K562 (cell line): Measurements from ENCODE around the gene CDC45. TPM values are rescaled to one million over a fixed set of nuclear protein-coding genes. Genes with fewer than 3 reads are reported as not detected.

ENCODE experiments used
- CBFB ChIP-seq: sonication (generic); formaldehyde crosslinking; IDR thresholded peaks from 2 replicates; pipeline ENCODE4 v1.4.0; 2020; ENCODE audit warnings: mild to moderate bottlenecking, missing genetic modification reagents
- CREM ChIP-seq: IDR thresholded peaks from 2 replicates; pipeline ENCODE4 v1.6.1; 2014; ENCODE audit warnings: antibody characterized with exemption, low read depth
- GABPA ChIP-seq: fragments of 200-800 bp; sonication (Bioruptor generic); conservative IDR thresholded peaks from 2 replicates; pipeline ENCODE4 v1.6.1; 2016; ENCODE audit warnings: low read depth, missing genetic modification characterization, missing compliant biosample characterization
- HSF4 ChIP-seq: fragments of 250-450 bp; sonication (Bioruptor Pico); IDR thresholded peaks from 2 replicates; pipeline ENCODE4 v2.1.2; 2022; ENCODE audit warnings: mild to moderate bottlenecking, moderate library complexity, borderline replicate concordance
- JUN ChIP-seq, 2 experiments: sonication (generic) in 1 of 2; formaldehyde crosslinking in 1 of 2; IDR thresholded peaks; 2 replicates each; pipeline versions ENCODE4 v1.6.1 to v1.8.0; 2012 to 2022; ENCODE audit warnings: borderline replicate concordance in 2 of 2, mild to moderate bottlenecking in 2 of 2, improper control_type of control experiment in 1 of 2, low read depth in 1 of 2, low read length in 1 of 2, missing genetic modification reagents in 1 of 2
- KLF10 ChIP-seq: fragments of 250-450 bp; sonication (Bioruptor Pico); IDR thresholded peaks from 2 replicates; pipeline ENCODE4 v1.6.1; 2021; ENCODE audit warnings: matching md5 sums
- MTA3 ChIP-seq: fragments of 450-650 bp; formaldehyde crosslinking; IDR thresholded peaks from 2 replicates; pipeline ENCODE4 v1.6.1; 2017; ENCODE audit warnings: mild to moderate bottlenecking, borderline replicate concordance
- PHTF2 ChIP-seq: fragments of 250-450 bp; sonication (Bioruptor Pico); IDR thresholded peaks from 2 replicates; pipeline ENCODE4 v1.5.0; 2021; ENCODE audit warnings: mild to moderate bottlenecking
- RAD21 ChIP-seq, 2 experiments: fragments of 250-450 bp in 1 of 2; fragments of 450-650 bp in 1 of 2; sonication (Bioruptor Pico) in 1 of 2; formaldehyde crosslinking in 1 of 2; IDR thresholded peaks in 1 of 2; conservative IDR thresholded peaks in 1 of 2; 2 replicates each; pipeline versions ENCODE4 v1.4.0 to v1.8.0; 2020 to 2022; ENCODE audit warnings: mild to moderate bottlenecking in 2 of 2, moderate library complexity in 1 of 2
- RBM39 ChIP-seq: fragments of 200-400 bp; formaldehyde crosslinking; optimal IDR thresholded peaks from 2 replicates; pipeline ENCODE3; 2018; ENCODE audit warnings: low read depth, low read length
- SAP30 ChIP-seq: fragments of 200-600 bp; sonication (generic); IDR thresholded peaks from 2 replicates; pipeline ENCODE4 v1.6.1; 2012; ENCODE audit warnings: borderline replicate concordance, low read depth, mild to moderate bottlenecking, moderate library complexity, low read length, control low read depth, inconsistent platforms; ENCODE audit not compliant: insufficient read depth, poor library complexity, severe bottlenecking
- SIX5 ChIP-seq, 2 experiments: IDR thresholded peaks; 2 replicates each; pipeline ENCODE4 v1.6.1; 2011; ENCODE audit warnings: low read length in 2 of 2, borderline replicate concordance in 1 of 2, low read depth in 1 of 2, mild to moderate bottlenecking in 1 of 2, moderate library complexity in 1 of 2; ENCODE audit not compliant: insufficient read depth in 1 of 2
- SMAD3 ChIP-seq: fragments of 450-650 bp; formaldehyde crosslinking; conservative IDR thresholded peaks from 2 replicates; pipeline ENCODE4 v1.4.0; 2020; ENCODE audit warnings: mild to moderate bottlenecking
- SUPT5H ChIP-seq: fragments of 450-650 bp; IDR thresholded peaks from 2 replicates; pipeline ENCODE4 v1.6.1; 2016
- TEAD4 ChIP-seq, 2 experiments: sonication (generic) in 1 of 2; formaldehyde crosslinking in 1 of 2; IDR thresholded peaks; 2 replicates each; pipeline versions ENCODE4 v1.6.1 to v1.8.0; 2012 to 2022; ENCODE audit warnings: borderline replicate concordance in 1 of 2, inconsistent platforms in 1 of 2, low read length in 1 of 2, mild to moderate bottlenecking in 1 of 2, missing genetic modification reagents in 1 of 2
- U2AF1 ChIP-seq: fragments of 200-400 bp; formaldehyde crosslinking; optimal IDR thresholded peaks from 2 replicates; pipeline ENCODE3; 2017; ENCODE audit warnings: mild to moderate bottlenecking, low read depth, low read length, moderate library complexity
- ZFP30 ChIP-seq: fragments of 250-450 bp; sonication (Bioruptor Pico); IDR thresholded peaks from 2 replicates; pipeline ENCODE4 v1.8.0; 2022; ENCODE audit warnings: moderate library complexity, mild to moderate bottlenecking, inconsistent platforms, borderline replicate concordance
- ZFPM2 ChIP-seq: fragments of 250-450 bp; sonication (Bioruptor Pico); IDR thresholded peaks from 2 replicates; pipeline ENCODE4 v1.5.1; 2022; ENCODE audit warnings: mild to moderate bottlenecking
- ZNF253 ChIP-seq: fragments of 250-450 bp; sonication (Bioruptor Pico); conservative IDR thresholded peaks from 2 replicates; pipeline ENCODE4 v1.6.1; 2021; ENCODE audit warnings: mild to moderate bottlenecking
- ZNF282 ChIP-seq: sonication (generic); formaldehyde crosslinking; IDR thresholded peaks from 2 replicates; pipeline ENCODE4 v1.8.1; 2023; ENCODE audit warnings: missing genetic modification reagents
- ZNF668 ChIP-seq: fragments of 250-450 bp; sonication (Bioruptor Pico); IDR thresholded peaks from 2 replicates; pipeline ENCODE4 v1.8.0; 2022; ENCODE audit warnings: mild to moderate bottlenecking, inconsistent platforms
- ZSCAN32 ChIP-seq: fragments of 450-650 bp; formaldehyde crosslinking; IDR thresholded peaks from 2 replicates; pipeline ENCODE4 v1.4.0; 2020; ENCODE audit warnings: mild to moderate bottlenecking, moderate library complexity
- polyA plus RNA-seq, 8 experiments: library from polyadenylated mRNA; depleted of rRNA in 4 of 8; stranded (reverse) in 5 of 8; unstranded in 3 of 8; fragments of >200 nt; fragmentation: Nextera tagmentation in 2 of 8; fragmentation: Illumina TruSeq in 1 of 8; extraction: Ambion mirVana in 2 of 8; extraction: Trizol in 1 of 8; gene quantifications; 2 replicates each; pipeline versions ENCODE4 v1.2.1 to v1.2.3, GENCODE V29; 2011 to 2014; ENCODE audit warnings: inconsistent platforms in 1 of 8, missing spikeins in 1 of 8
- total RNA-seq, 7 experiments: library from RNA; depleted of rRNA in 6 of 7; stranded (reverse); fragments of >200 nt in 6 of 7; fragmentation: Illumina TruSeq in 2 of 7; extraction: Trizol in 2 of 7; gene quantifications; 2 replicates each; pipeline versions ENCODE4 v1.2.1 to v1.2.3, GENCODE V29; 2011 to 2021; ENCODE audit warnings: low replicate concordance in 1 of 7
- TF ChIP-seq, protein P1 (sequence below): fragments of 200-800 bp; sonication (Bioruptor generic); IDR thresholded peaks from 2 replicates; pipeline ENCODE4 v1.6.1; 2017; ENCODE audit warnings: missing genetic modification characterization, missing compliant biosample characterization
- TF ChIP-seq, protein P2 (sequence below): sonication (generic); formaldehyde crosslinking; IDR thresholded peaks from 2 replicates; pipeline ENCODE4 v1.8.1; 2023; ENCODE audit warnings: mild to moderate bottlenecking, missing genetic modification reagents
- TF ChIP-seq, protein P3 (sequence below): fragments of 250-450 bp; sonication (Bioruptor Pico); IDR thresholded peaks from 2 replicates; pipeline ENCODE4 v1.8.0; 2021; ENCODE audit warnings: moderate library complexity, mild to moderate bottlenecking, inconsistent platforms

CDC45 gene
- total and polyA plus RNA-seq, 9 of the 15 experiments (the other 6 are each of a cell fraction or from before 2014, with no cell fraction given): 251 to 580 (median 410) TPM

DNA sequence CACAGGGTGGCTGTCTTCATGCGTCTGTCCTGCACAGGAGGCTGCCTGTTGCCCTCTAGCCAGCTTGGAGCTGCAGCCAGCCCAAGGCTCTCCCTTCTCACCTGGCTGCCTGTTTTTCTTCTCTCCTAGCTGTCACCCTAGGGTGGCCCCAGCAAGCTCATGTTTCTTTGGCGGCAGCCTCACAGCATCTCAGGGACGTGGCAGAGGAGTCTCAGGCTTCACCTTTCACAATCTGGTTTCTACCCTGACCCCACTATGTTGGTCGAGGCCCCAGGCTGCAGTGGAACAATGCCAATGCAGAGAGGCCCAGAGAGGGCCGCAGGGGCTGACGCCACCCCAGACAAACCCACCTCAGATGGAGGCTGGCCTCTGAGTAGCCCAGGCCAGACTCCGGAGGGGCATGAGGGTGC is 47.0 kb downstream of the CDC45 start (continued):
- TF ChIP-seq, protein P1, sequence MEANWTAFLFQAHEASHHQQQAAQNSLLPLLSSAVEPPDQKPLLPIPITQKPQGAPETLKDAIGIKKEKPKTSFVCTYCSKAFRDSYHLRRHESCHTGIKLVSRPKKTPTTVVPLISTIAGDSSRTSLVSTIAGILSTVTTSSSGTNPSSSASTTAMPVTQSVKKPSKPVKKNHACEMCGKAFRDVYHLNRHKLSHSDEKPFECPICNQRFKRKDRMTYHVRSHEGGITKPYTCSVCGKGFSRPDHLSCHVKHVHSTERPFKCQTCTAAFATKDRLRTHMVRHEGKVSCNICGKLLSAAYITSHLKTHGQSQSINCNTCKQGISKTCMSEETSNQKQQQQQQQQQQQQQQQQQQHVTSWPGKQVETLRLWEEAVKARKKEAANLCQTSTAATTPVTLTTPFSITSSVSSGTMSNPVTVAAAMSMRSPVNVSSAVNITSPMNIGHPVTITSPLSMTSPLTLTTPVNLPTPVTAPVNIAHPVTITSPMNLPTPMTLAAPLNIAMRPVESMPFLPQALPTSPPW (CRISPR knock-in tag): no peak
- no peak for TF ChIP-seq U2AF1
- TF ChIP-seq, protein P2, sequence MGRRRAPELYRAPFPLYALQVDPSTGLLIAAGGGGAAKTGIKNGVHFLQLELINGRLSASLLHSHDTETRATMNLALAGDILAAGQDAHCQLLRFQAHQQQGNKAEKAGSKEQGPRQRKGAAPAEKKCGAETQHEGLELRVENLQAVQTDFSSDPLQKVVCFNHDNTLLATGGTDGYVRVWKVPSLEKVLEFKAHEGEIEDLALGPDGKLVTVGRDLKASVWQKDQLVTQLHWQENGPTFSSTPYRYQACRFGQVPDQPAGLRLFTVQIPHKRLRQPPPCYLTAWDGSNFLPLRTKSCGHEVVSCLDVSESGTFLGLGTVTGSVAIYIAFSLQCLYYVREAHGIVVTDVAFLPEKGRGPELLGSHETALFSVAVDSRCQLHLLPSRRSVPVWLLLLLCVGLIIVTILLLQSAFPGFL (CRISPR knock-in tag): no peak
- no peak for TF ChIP-seq CREM
- 0 out of 2 replicates have a peak, but pooled peaks have one; percentile 79 for TF ChIP-seq ZNF282 (CRISPR knock-in tag)
- no peak for TF ChIP-seq ZFPM2
- TF ChIP-seq TEAD4 (IDR thresholded peaks at IDR 0.05; ENCODE audit: low read length): no peak
- 0 out of 2 replicates have a peak, but pooled peaks have one; percentile 9 for TF ChIP-seq TEAD4 (CRISPR knock-in tag; IDR thresholded peaks at IDR 0.05; ENCODE audit: borderline replicate concordance)
- TF ChIP-seq SUPT5H: no peak
- no peak for TF ChIP-seq HSF4 (CRISPR knock-in tag)
- no peak for TF ChIP-seq ZFP30 (CRISPR knock-in tag)
- TF ChIP-seq JUN (IDR thresholded peaks at IDR 0.05; ENCODE audit: borderline replicate concordance, low read depth, low read length): no peak
- TF ChIP-seq JUN (CRISPR knock-in tag; IDR thresholded peaks at IDR 0.05; ENCODE audit: borderline replicate concordance): peak; percentile 24; the same call in 1 of the 2 replicates
- no peak for TF ChIP-seq KLF10 (CRISPR knock-in tag)
- TF ChIP-seq SAP30: no peak
- no peak for TF ChIP-seq GABPA (tag)
- TF ChIP-seq ZNF668: no peak
- TF ChIP-seq SMAD3: no peak
- TF ChIP-seq CBFB: no peak
- no peak for TF ChIP-seq MTA3
- TF ChIP-seq ZNF253: no peak
- no peak for TF ChIP-seq RBM39
- TF ChIP-seq, protein P3, sequence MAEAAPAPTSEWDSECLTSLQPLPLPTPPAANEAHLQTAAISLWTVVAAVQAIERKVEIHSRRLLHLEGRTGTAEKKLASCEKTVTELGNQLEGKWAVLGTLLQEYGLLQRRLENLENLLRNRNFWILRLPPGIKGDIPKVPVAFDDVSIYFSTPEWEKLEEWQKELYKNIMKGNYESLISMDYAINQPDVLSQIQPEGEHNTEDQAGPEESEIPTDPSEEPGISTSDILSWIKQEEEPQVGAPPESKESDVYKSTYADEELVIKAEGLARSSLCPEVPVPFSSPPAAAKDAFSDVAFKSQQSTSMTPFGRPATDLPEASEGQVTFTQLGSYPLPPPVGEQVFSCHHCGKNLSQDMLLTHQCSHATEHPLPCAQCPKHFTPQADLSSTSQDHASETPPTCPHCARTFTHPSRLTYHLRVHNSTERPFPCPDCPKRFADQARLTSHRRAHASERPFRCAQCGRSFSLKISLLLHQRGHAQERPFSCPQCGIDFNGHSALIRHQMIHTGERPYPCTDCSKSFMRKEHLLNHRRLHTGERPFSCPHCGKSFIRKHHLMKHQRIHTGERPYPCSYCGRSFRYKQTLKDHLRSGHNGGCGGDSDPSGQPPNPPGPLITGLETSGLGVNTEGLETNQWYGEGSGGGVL (CRISPR knock-in tag): no peak
- TF ChIP-seq PHTF2 (CRISPR knock-in tag): no peak
- no peak for TF ChIP-seq SIX5 (IDR thresholded peaks at IDR 0.05; ENCODE audit: borderline replicate concordance in 1 of 2, insufficient read depth in 1 of 2, low read depth in 1 of 2, low read length in 2 of 2)
- 0 out of 4 replicates have a peak, but pooled peaks of 1 of the 2 experiments have one; percentile 4 for TF ChIP-seq RAD21 (CRISPR knock-in tag; conservative IDR thresholded peaks at IDR 0.05 in 1 of 2, IDR thresholded peaks at IDR 0.05 in 1 of 2)
- no peak for TF ChIP-seq ZSCAN32 (CRISPR knock-in tag)
